Dermis microvascular lymphatic vessel endothelial cell (primary cell): ENCODE results near the gene KLF18. TPM values are rescaled to one million over a fixed set of nuclear protein-coding genes. Genes with fewer than 3 reads are reported as not detected.
"Not testable (repeated sequence)": the region's sequence is repeated elsewhere in the genome, so short reads cannot be mapped to it uniquely, and the experiment has no call there.

Experiments used
- DNase-seq, 2 donors: peaks; one replicate each; pipeline versions ENCODE4 v3.0.0 to v3.0.0-alpha.2; 2010; ENCODE audit warnings: low read depth in 2 of 2
- total RNA-seq: library from RNA; depleted of rRNA; stranded (reverse); fragments of >200 nt; gene quantifications from 2 replicates; pipeline ENCODE4 v1.2.1, GENCODE V29; 2014

KLF18 gene
- total RNA-seq = not detected in 2 replicates

GRCh38 chr1:44141531-44141930 lies at the start of gene KLF18:
TSS of gene KLF18 (minus strand) at chr1:44141631. CDS start at chr1:44141631, 0 bp downstream.
- DNase-seq = no peak

DNA sequence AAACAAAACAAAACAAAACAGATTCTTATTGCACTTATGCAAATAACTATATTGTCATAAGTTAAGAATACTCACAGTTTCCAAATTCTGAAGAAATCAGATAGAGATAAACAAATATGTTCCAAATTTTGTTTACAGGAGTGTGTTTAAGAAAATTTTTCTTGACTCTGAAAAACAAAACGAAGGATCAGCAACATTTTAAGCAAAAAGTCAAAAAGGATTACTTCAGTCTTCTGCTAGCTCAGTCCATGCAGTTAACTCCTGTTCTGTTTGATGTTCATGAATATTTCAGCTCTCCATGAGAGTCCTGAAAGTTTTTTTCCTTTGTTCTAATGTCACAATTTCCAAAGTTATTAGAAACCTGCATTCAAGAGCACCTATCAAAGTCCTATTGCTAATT lies 33.2 kb upstream of the KLF18 start:
- no peak for DNase-seq

GRCh38 chr1:44170281-44170823 lies 28.9 kb upstream of the KLF18 start:
- no peak for DNase-seq

DNA sequence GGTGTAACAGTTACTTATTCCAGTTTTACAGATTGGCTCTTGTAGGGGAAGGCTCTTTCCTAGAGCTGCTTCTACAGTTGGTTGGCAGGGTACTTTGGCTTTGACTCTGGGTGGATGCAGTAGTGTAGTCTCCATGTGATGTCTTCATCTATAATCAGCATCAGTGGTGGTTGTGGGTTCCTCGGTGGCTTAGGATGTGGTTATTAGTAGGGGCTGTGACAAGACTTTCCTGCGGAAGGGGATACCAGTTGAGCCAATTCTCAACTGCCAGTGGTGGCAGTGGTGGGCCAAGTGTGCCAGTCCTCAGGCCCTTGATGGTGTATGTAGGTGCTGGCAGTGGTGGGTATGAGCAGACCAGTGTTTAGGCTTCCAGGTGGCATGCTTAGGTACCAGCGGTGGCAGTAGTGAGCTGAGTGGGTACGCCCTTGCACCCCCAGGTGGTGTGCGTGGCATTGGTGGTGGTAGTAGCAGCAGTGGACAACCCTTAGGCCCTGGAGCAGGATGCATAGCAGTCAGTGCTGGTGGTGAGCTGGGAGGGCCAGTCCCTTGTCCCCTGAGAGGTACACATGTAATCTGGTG lies 27.2 kb upstream of the KLF18 start:
- DNase-seq = no peak

- no peak for DNase-seq
Observed at GRCh38 chr1:44161546-44161945, 20.1 kb upstream of the KLF18 start.

DNA sequence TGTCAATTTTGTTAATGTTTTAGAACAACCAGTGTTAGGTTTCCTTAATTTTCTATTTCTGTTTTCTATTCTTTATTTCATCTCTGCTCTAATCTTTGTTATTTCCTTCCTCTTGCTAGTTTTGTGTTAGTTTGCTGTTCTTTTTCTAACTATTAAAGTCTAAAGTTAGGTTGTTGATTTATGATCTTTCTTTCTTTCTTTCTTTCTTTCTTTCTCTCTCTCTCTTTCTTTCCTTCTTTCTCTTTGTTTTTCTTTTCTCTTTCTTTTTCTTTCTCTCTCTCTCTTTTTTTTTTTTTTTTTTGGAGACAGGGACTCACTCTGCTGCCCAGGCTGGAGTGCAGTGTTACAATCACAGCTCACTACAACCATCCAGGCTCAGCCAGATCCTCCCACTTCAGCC lies 17.4 kb upstream of the KLF18 start:
- DNase-seq = no peak

- DNase-seq = no peak
Observed at GRCh38 chr1:44157903-44158302, 16.5 kb upstream of the KLF18 start.

DNA sequence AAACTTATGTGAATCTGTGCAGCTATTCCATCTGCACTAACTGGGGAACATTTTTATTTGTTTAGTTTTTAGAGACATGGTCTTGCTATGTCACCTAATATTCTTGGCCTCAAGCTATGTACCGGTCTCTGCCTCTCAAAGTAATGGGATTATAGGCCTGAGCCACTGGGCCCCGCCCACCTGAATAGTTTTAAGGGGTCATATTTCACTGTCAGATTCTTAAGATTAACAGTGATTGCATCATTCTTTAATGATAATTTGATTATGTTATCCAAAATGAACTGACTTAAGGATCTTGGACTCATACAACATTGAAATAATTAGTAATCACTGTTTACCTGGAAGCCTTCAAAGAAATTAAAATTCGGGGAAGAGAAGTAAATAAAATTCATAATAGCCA lies 12.6 kb upstream of the KLF18 start:
- no peak for DNase-seq

DNA sequence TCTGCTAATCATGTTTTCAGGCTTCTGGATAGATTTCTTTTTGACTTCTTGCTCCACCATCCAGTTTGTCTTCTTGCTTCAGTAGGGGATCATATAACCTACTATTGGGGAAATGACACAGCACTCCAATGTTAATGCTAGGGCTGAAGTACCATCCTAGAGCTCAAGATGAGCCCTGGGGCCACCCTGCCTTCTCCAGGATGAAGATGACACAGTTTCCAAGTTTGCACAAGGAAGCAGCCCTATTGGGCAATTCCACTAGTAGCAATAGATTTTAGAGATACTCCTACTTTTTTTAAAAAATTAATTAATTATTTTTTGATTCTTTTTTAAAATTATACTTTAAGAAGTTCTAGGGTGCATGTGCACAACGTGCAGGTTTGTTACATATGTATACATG lies 11.3 kb upstream of the KLF18 start:
- no peak for DNase-seq

DNA sequence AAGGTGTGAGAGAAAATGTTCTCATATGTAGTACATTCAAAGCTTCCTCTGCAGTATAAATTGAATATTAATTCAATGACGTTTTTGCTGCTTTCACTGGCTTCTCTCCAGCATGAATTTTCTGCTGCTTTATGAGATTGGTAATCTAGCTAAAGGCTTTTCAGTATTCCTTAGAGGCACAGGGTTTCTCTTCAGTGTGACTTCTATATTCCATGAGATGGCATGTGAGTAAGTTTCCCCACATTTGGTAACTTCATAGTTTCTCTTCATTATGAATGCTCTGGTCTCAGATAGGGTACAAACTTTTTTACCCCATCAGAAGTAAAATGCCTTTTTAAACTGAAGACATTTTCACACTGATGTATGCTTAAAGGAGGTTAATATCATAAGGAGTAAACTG lies 10.4 kb upstream of the KLF18 start:
- DNase-seq = no peak

- DNase-seq = no peak
Observed at GRCh38 chr1:44151332-44151731, 9.9 kb upstream of the KLF18 start.

DNA sequence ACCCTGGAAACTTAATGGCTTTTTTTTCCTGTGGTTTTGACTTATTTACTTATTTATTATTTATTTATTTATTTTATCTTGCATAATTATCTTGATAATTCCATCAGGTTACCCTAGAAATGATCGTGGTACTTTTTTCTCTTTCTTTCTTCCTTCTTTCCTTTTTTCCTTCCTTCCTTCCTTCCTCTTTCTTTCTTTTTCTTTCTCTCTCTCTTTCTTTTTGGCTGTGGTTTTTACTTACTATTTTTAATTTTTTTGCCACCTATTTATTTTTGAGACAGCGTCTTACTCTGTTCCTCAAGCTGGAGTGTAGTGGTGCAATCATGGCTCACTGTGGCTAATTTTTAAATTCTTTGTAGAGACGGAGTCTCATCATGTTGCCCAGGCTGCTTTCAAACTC lies 6.2 kb upstream of the KLF18 start:
- no peak for DNase-seq

- no peak for DNase-seq
Observed at GRCh38 chr1:44146536-44147361, 5.3 kb upstream of the KLF18 start.

GRCh38 chr1:44144962-44145756 lies 3.7 kb upstream of the KLF18 start:
- DNase-seq = no peak

GRCh38 chr1:44139565-44139964 lies 1.9 kb downstream of the KLF18 start:
- not testable (repeated sequence) for DNase-seq

- no peak for DNase-seq
Observed at GRCh38 chr1:44138239-44138638, 3.2 kb downstream of the KLF18 start.

GRCh38 chr1:44135886-44136285 lies 5.5 kb downstream of the KLF18 start:
- DNase-seq = no peak

DNA sequence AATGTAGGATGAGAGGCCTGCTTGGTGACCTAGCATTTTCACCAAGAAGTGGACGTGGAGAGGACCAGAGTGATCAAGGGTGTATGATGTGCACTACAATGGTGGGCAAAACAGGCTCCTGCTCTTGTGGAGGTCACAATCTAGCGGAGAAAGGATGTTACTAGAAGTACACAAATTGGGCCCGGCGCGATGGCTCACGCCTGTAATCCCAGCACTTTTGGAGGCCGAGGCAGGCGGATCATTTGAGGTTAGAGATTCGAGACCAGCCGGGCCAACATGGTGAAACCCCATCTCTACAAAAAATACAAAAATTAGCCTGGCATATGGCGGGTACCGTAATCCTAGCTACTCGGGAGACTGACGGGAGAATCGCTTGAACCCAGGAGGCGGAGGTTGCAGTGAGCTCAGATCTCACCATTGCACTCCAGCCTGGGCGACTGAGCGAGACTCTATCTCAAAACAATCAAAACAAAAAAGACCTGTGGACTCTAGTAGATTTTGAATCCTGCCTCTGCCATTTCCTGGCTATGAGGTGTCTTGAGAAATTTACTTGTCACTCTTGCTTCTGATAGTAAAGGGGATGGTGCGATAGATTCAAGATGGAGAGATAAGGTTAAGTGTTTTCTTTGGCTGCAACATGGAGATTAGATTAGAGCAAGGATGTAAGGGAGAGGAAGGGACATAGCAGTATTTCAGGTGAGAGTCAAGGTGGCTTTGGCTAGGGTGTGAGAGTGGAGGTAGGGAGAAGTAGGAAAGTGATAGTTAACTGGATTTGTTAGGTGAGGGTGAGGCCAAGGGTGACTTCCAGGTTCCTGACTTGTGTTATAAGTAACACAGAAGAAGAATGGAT lies 7.1 kb downstream of the KLF18 start:
- no peak for DNase-seq

DNA sequence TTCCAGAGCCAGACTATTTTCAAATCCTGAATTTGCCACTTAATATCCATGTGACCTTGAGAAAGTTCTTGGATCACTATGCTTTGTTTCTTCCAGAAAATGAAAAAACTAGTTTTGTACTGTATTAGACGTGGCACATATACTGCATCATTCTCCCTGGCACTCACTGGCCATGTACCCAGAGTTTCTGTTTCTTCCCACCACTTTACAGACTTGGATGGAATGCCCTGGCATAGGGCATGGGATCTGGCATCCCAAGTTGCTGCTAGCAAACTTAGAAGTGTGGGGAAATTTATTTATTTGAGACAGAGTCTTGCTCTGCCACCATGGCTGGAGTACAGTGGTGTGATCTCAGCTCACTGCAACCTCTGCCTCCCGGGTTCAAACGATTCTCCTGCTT lies 10.0 kb downstream of the KLF18 start:
- no peak for DNase-seq

GRCh38 chr1:44129616-44130500 lies 11.6 kb downstream of the KLF18 start:
- DNase-seq = no peak
